Breast epithelium (tissue), 3 donors: ENCODE measurements around the gene SLC6A3.

Experiments
- CTCF ChIP-seq, 3 donors: fragments of 450-650 bp; IDR thresholded peaks; one replicate each; pipeline ENCODE4 v1.5.1; 2016 to 2017; ENCODE audit warnings: antibody characterized with exemption in 3 of 3, mild to moderate bottlenecking in 3 of 3, moderate library complexity in 3 of 3
- POLR2A ChIP-seq: fragments of 450-650 bp; IDR thresholded peaks from one replicate; pipeline ENCODE4 v1.6.1; 2016; ENCODE audit warnings: antibody characterized with exemption, mild to moderate bottlenecking, moderate library complexity
- POLR2AphosphoS5 ChIP-seq, 3 donors: sonication (generic); formaldehyde crosslinking; IDR thresholded peaks; one replicate each; pipeline ENCODE4 v1.6.1; 2017; ENCODE audit warnings: antibody characterized with exemption in 3 of 3

- TF ChIP-seq POLR2AphosphoS5 (IDR thresholded peaks at IDR 0.05), result no peak
- TF ChIP-seq CTCF (IDR thresholded peaks at IDR 0.05), result no peak
- no peak for TF ChIP-seq POLR2A
Measured at GRCh38 chr5:1429066-1429465, 16.2 kb downstream of the SLC6A3 start.
